K562 (cell line): ENCODE results near the gene SCTR. TPM values are rescaled to one million over a fixed set of nuclear protein-coding genes. Genes with fewer than 3 reads are reported as not detected.

ENCODE experiments used
- ATAC-seq: fragments of 200-7000 bp; cut with Tn5 transposase; 3 replicates; pipeline ENCODE4 v1.9.1; 2020; ENCODE audit warnings: moderate library complexity
- BruUV-seq: library from RNA; stranded (reverse); fragments of 400-500 nt; replicated peaks from 2 replicates; lab custom pipeline; 2021; lab: Mats Ljungman, UMichigan
- CTCF ChIA-PET: fragments of 300-600 bp; formaldehyde crosslinking; extraction: SDS; loops from one replicate; lab custom pipeline; 2021; ENCODE audit warnings: low intra/inter-chr PET ratio; lab: Yijun Ruan, JAX
- POLR2A ChIA-PET: fragments of 300-600, 350-650 bp; sonication (Branson Sonifier 250); formaldehyde crosslinking; extraction: SDS; loops from one replicate; lab custom pipeline; 2021; ENCODE audit warnings: antibody characterized with exemption, inconsistent platforms; lab: Yijun Ruan, JAX
- DNase-seq, 4 experiments: peaks; one replicate each; pipeline versions ENCODE4 v3.0.0 to v3.0.0-alpha.2; 2011 to 2018; ENCODE audit warnings: low spot score in 3 of 4, mixed read lengths in 3 of 4; ENCODE audit errors: extremely low read depth in 1 of 4
- FAIRE-seq: peaks from 2 replicates; lab custom pipeline; 2011; peaks lifted over from hg19 to GRCh38; lab: Jason Lieb, UNC
- H2AFZ ChIP-seq: 2 replicates; pipeline ENCODE4 v1.6.0; 2011; ENCODE audit warnings: low read depth, low read length, control low read depth, inconsistent platforms
- H3K27ac ChIP-seq: fragments of 200-600 bp; 3 replicates; pipeline ENCODE4 v1.8.0; 2011; ENCODE audit warnings: low read depth, mild to moderate bottlenecking, control low read depth, inconsistent platforms, low read length, moderate library complexity, mixed read lengths; ENCODE audit errors: extremely low read depth
- H3K27me3 ChIP-seq, 2 experiments: fragments of 300-600 bp in 1 of 2; 2 replicates in 1 of 2; 3 replicates in 1 of 2; pipeline versions ENCODE4 v1.6.0 to v1.8.0; 2011; ENCODE audit warnings: inconsistent platforms in 2 of 2, low read length in 2 of 2, mild to moderate bottlenecking in 1 of 2, mixed read lengths in 1 of 2, moderate library complexity in 1 of 2; ENCODE audit not compliant: control insufficient read depth in 2 of 2, insufficient read depth in 2 of 2
- H3K36me3 ChIP-seq: fragments of 300-600 bp; 3 replicates; pipeline ENCODE4 v1.8.0; 2011; ENCODE audit warnings: mild to moderate bottlenecking, low read length, inconsistent platforms; ENCODE audit not compliant: control insufficient read depth, insufficient read depth
- H3K4me1 ChIP-seq, 2 experiments: fragments of 200-600 bp in 1 of 2; replicated peaks in 1 of 2; 2 replicates in 1 of 2; 3 replicates in 1 of 2; pipeline versions ENCODE4 v1.5.1 to v1.8.0; 2011; ENCODE audit warnings: inconsistent platforms in 2 of 2, low read length in 2 of 2, mild to moderate bottlenecking in 1 of 2, mixed read lengths in 1 of 2, moderate library complexity in 1 of 2; ENCODE audit not compliant: control insufficient read depth in 2 of 2, insufficient read depth in 2 of 2
- H3K4me2 ChIP-seq: 2 replicates; pipeline ENCODE4 v1.6.1; 2011; ENCODE audit warnings: low read length, control low read depth, inconsistent platforms, mixed read lengths; ENCODE audit not compliant: insufficient read depth
- H3K4me3 ChIP-seq: fragments of 200-600 bp; sonication (generic), shearing (Covaris generic); 2 replicates; pipeline ENCODE4 v1.5.1; 2016; ENCODE audit warnings: control low read depth, inconsistent platforms
- H3K79me2 ChIP-seq: fragments of 200-600 bp; 3 replicates; pipeline ENCODE4 v1.8.0; 2011; ENCODE audit warnings: low read length, inconsistent platforms; ENCODE audit not compliant: control insufficient read depth, insufficient read depth
- H3K9ac ChIP-seq, 2 experiments: 2 replicates each; pipeline versions ENCODE4 v1.6.0 to v1.6.1; 2011; ENCODE audit warnings: low read depth in 2 of 2, low read length in 2 of 2, control low read depth in 1 of 2, inconsistent platforms in 1 of 2, mild to moderate bottlenecking in 1 of 2, mixed read lengths in 1 of 2; ENCODE audit not compliant: insufficient read depth in 1 of 2
- H3K9me1 ChIP-seq: one replicate; pipeline ENCODE4 v1.6.0; 2011; ENCODE audit warnings: inconsistent platforms, mild to moderate bottlenecking, low read length, moderate library complexity; ENCODE audit not compliant: control insufficient read depth, insufficient read depth
- H3K9me3 ChIP-seq: replicated peaks from 2 replicates; pipeline ENCODE4 v1.5.1; 2011; ENCODE audit warnings: low read depth, low read length, inconsistent platforms; ENCODE audit not compliant: control insufficient read depth, insufficient read depth
- H4K20me1 ChIP-seq: replicated peaks from 2 replicates; pipeline ENCODE4 v1.6.1; 2011; ENCODE audit warnings: low read length, inconsistent platforms, mixed read lengths; ENCODE audit not compliant: control insufficient read depth, insufficient read depth
- BRCA1 ChIP-seq, 2 experiments: fragments of 450-650 bp in 1 of 2; sonication (generic) in 1 of 2; formaldehyde crosslinking in 1 of 2; IDR thresholded peaks; 2 replicates each; pipeline versions ENCODE4 v1.5.0 to v1.6.1; 2017 to 2020; ENCODE audit warnings: mild to moderate bottlenecking in 1 of 2, missing genetic modification reagents in 1 of 2
- CEBPB ChIP-seq: fragments of 450-650 bp; IDR thresholded peaks from 2 replicates; pipeline ENCODE4 v1.6.1; 2016; ENCODE audit warnings: missing genetic modification characterization, missing compliant biosample characterization
- MIER1 ChIP-seq: fragments of 450-650 bp; IDR thresholded peaks from 2 replicates; pipeline ENCODE4 v1.6.1; 2016; ENCODE audit warnings: antibody characterized with exemption, mild to moderate bottlenecking, low read depth
- NBN ChIP-seq: fragments of 450-650 bp; IDR thresholded peaks from 2 replicates; pipeline ENCODE4 v1.6.1; 2016; ENCODE audit warnings: low read depth, mild to moderate bottlenecking
- NKRF ChIP-seq: fragments of 450-650 bp; IDR thresholded peaks from 2 replicates; pipeline ENCODE4 v1.6.1; 2016; ENCODE audit warnings: borderline replicate concordance
- NR1H2 ChIP-seq: sonication (generic); formaldehyde crosslinking; IDR thresholded peaks from 2 replicates; pipeline ENCODE4 v1.4.0; 2020; ENCODE audit warnings: mild to moderate bottlenecking, missing genetic modification reagents
- PHF20 ChIP-seq: fragments of 450-650 bp; IDR thresholded peaks from 2 replicates; pipeline ENCODE4 v1.6.1; 2018; ENCODE audit not compliant: partially characterized antibody
- SRSF9 ChIP-seq: fragments of 200-400 bp; formaldehyde crosslinking; IDR thresholded peaks from 2 replicates; pipeline ENCODE4 v1.6.1; 2017; ENCODE audit warnings: low read depth, low read length, borderline replicate concordance
- ZFPM2 ChIP-seq: fragments of 250-450 bp; sonication (Bioruptor Pico); IDR thresholded peaks from 2 replicates; pipeline ENCODE4 v1.5.1; 2022; ENCODE audit warnings: mild to moderate bottlenecking
- ZNF518B ChIP-seq: fragments of 250-450 bp; sonication (Bioruptor Pico); IDR thresholded peaks from 2 replicates; pipeline ENCODE4 v1.5.0; 2021; ENCODE audit warnings: mild to moderate bottlenecking, moderate library complexity
- WGBS: fragments of 100-300 bp; shearing (Covaris generic); methylation state at CpG from one replicate; pipeline ENCODE4 v1.1.6; 2016; ENCODE audit warnings: low coverage, mixed read lengths; ENCODE audit not compliant: insufficient coverage; ENCODE audit errors: missing lambda C conversion rate; 5-methylcytosine and 5-hydroxymethylcytosine counted together
- in situ Hi-C: fragments of 300-500 bp; cut with MboI; formaldehyde crosslinking; loops from 4 replicates; pipeline ENCODE4 v1.15.0; 2018; ENCODE audit warnings: inconsistent platforms, mixed read lengths
- intact Hi-C: fragments of 100-400 bp; cut with micrococcal nuclease; formaldehyde crosslinking; loops from 2 replicates; pipeline ENCODE4 v1.14.2; 2022
- polyA plus RNA-seq, 8 experiments: library from polyadenylated mRNA; depleted of rRNA in 4 of 8; stranded (reverse) in 5 of 8; unstranded in 3 of 8; fragments of >200 nt; fragmentation: Nextera tagmentation in 2 of 8; fragmentation: Illumina TruSeq in 1 of 8; extraction: Ambion mirVana in 2 of 8; extraction: Trizol in 1 of 8; gene quantifications; 2 replicates each; pipeline versions ENCODE4 v1.2.1 to v1.2.3, GENCODE V29; 2011 to 2014; ENCODE audit warnings: inconsistent platforms in 1 of 8, missing spikeins in 1 of 8
- total RNA-seq, 7 experiments: library from RNA; depleted of rRNA in 6 of 7; stranded (reverse); fragments of >200 nt in 6 of 7; fragmentation: Illumina TruSeq in 2 of 7; extraction: Trizol in 2 of 7; gene quantifications; 2 replicates each; pipeline versions ENCODE4 v1.2.1 to v1.2.3, GENCODE V29; 2011 to 2021; ENCODE audit warnings: low replicate concordance in 1 of 7

The SCTR gene
- total and polyA plus RNA-seq, 9 of the 15 experiments (the other 6 are each of a cell fraction or from before 2014, with no cell fraction given) = not detected

GRCh38 chr2:119423108-119423444 is 101.2 kb downstream of the SCTR start:
- FAIRE-seq (no peak), ATAC-seq (no peak), DNase-seq (no peak)
- H3K9me1 ChIP-seq = no peaks in the 10 kb centered on the region
- H3K9ac ChIP-seq = no peak overlapping the region
- intact Hi-C loops (no loop called here), in situ Hi-C loops (no loop called here)
- H3K79me2 ChIP-seq = no peaks in the 10 kb centered on the region
- 0 out of 5 replicates have a peak, but pooled peaks cover 0 to 4% of the 10 kb centered on the region in 2 experiments for H3K4me1 ChIP-seq
- TF ChIP-seq NKRF (no peak), BRCA1 (IDR thresholded peaks at IDR 0.05) (no peak), BRCA1 (CRISPR knock-in tag; IDR thresholded peaks at IDR 0.05) (no peak), SRSF9 (no peak), ZFPM2 (CRISPR knock-in tag) (no peak), NR1H2 (CRISPR knock-in tag) (no peak), NBN (no peak), MIER1 (no peak), PHF20 (no peak), CEBPB (tag) (no peak), ZNF518B (CRISPR knock-in tag) (no peak)
- no peaks in the 10 kb centered on the region for H3K9me3 ChIP-seq
- no peak overlapping the region for H3K4me2 ChIP-seq
- no peaks in the 10 kb centered on the region for H4K20me1 ChIP-seq
- POLR2A ChIA-PET = interaction anchor here (1.0 kb wide), 1 partner anchor 9 kb away, joined by 3 read pairs; the partner anchor contains the start of gene TMEM37
- no peak overlapping the region for H2AFZ ChIP-seq
- H3K27me3 ChIP-seq = peaks cover 15 to 37% of the 10 kb centered on the region in 2 experiments; a peak in 4 of 5 replicates
- H3K36me3 ChIP-seq = no peaks in the 10 kb centered on the region
- no peak overlapping the region for H3K4me3 ChIP-seq
- H3K27ac ChIP-seq = no peak overlapping the region
- CTCF ChIA-PET = no interaction called here
- WGBS = 0% methylated on average over 2 of the region's 2 CpGs
- no TSS peak for BruUV-seq
